ENCODE results near the gene RNF224.

DNA sequence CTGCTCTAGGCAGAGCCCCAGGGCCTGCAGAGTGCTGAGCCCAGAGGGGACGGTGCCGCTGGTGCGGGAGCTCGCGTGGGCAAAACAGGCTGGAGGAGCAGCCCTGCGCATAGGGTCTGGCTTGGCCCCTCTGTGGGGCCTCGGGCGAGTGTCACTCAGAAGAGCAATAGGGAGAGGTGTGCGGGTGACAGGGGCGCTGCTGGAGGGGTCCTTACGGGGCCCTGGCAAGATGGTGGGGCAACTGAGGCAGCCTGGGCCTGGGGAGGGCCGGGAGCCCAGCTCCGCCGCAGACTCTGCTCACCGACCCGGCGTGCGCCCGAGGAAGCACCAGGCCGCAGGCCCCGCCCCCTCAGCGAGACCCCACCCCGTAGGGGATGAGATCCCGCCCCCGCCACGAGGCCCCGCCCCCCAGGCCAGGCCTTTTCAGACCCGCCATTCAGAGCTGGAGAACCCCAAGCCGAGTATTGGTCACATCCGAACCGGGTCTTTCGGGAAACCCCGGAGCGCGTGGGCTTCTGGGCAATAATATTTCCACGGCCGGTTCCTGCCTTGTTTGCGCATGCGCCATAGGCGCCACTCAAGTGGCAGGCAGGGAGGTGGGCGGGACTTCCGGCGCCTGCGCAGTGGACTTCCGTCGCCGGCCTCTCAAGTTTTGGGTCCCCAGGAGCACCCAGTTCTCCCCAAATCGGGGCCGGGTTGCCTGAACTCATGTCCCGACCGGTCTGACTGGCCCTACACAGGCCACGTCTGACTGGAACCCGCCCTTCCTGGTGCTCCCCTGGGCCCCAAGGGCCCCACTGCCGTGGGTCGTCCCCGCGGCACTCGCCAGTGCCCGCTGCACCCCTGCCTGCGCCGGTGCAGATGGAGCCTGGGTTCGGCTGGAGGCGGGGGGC is 4.0 kb upstream of the RNF224 start:
- TF ChIP-seq, protein P1, sequence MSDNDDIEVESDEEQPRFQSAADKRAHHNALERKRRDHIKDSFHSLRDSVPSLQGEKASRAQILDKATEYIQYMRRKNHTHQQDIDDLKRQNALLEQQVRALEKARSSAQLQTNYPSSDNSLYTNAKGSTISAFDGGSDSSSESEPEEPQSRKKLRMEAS (IDR thresholded peaks at IDR 0.05; ENCODE audit: low read depth): peak; percentile 54; the same call in 1 of the 2 replicates
- TF ChIP-seq, protein P2, sequence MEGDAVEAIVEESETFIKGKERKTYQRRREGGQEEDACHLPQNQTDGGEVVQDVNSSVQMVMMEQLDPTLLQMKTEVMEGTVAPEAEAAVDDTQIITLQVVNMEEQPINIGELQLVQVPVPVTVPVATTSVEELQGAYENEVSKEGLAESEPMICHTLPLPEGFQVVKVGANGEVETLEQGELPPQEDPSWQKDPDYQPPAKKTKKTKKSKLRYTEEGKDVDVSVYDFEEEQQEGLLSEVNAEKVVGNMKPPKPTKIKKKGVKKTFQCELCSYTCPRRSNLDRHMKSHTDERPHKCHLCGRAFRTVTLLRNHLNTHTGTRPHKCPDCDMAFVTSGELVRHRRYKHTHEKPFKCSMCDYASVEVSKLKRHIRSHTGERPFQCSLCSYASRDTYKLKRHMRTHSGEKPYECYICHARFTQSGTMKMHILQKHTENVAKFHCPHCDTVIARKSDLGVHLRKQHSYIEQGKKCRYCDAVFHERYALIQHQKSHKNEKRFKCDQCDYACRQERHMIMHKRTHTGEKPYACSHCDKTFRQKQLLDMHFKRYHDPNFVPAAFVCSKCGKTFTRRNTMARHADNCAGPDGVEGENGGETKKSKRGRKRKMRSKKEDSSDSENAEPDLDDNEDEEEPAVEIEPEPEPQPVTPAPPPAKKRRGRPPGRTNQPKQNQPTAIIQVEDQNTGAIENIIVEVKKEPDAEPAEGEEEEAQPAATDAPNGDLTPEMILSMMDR (IDR thresholded peaks at IDR 0.05): no peak
- peak; percentile 47; the same call in 1 of the 2 replicates for TF ChIP-seq YY1 (IDR thresholded peaks at IDR 0.05; ENCODE audit: low read depth)

All from SK-N-SH (cell line).